Activated CD4-positive, alpha-beta T cell treated with anti-CD3 and anti-CD28 coated beads, Interleukin-2, amount 10 ng/mL, durations not matched to agents 24 days and 14 days (primary cell): ENCODE results near the gene CIITA. TPM values are rescaled to one million over a fixed set of nuclear protein-coding genes. Genes with fewer than 3 reads are reported as not detected.

Experiments used
- DNase-seq: peaks from one replicate; pipeline ENCODE4 v3.0.0; 2022
- H3K27ac Mint-ChIP-seq: one replicate; pipeline ENCODE4 v1.8.0; 2022; ENCODE audit warnings: mild to moderate bottlenecking, mixed read lengths
- H3K27me3 Mint-ChIP-seq: one replicate; pipeline ENCODE4 v1.8.0; 2022; ENCODE audit warnings: mixed read lengths
- H3K36me3 Mint-ChIP-seq: one replicate; pipeline ENCODE4 v1.8.0; 2022; ENCODE audit warnings: low read depth, mild to moderate bottlenecking, mixed read lengths
- H3K4me1 Mint-ChIP-seq: one replicate; pipeline ENCODE4 v1.8.0; 2021; ENCODE audit warnings: mixed read lengths
- H3K4me3 Mint-ChIP-seq: one replicate; pipeline ENCODE4 v1.8.0; 2022; ENCODE audit warnings: mild to moderate bottlenecking, moderate library complexity, mixed read lengths
- H3K9me3 Mint-ChIP-seq: one replicate; pipeline ENCODE4 v1.8.0; 2021; ENCODE audit warnings: mixed read lengths
- intact Hi-C: fragments of 100-400 bp; cut with micrococcal nuclease; formaldehyde crosslinking; loops from one replicate; pipeline ENCODE4 v1.15.1; 2023
- total RNA-seq: library from RNA; stranded (reverse); gene quantifications from 2 replicates; pipeline ENCODE4 v1.2.3, GENCODE V29; 2022

Gene CIITA
- total RNA-seq, 1 donor from 2014 or later: 5.0 TPM

GRCh38 chr16:10944249-10945064, 67.5 kb downstream of the CIITA start, which contains the start of gene CLEC16A:
Gene CLEC16A, plus strand, starts transcription at chr16:10944564. Its CDS starts 154 bp downstream, at chr16:10944718.
- Mint-ChIP-seq H3K4me3 (peak within 1 kb of the TSS; percentile 84), H3K27me3 (no peaks in the 10 kb centered on the region), H3K9me3 (no peaks in the 10 kb centered on the region), H3K27ac (peak within 1 kb of the TSS; percentile 79), H3K4me1 (peaks cover 56% of the 10 kb centered on the region), H3K36me3 (peaks cover 11% of the 10 kb centered on the region)
- intact Hi-C loops: loop anchor here (1.0 to 5.0 kb wide), 5 partner anchors 202 to 1138 kb away; partner anchors contain the start of genes GSPT1, NUBP1, RMI2 and TXNDC11
- DNase-seq: peak; percentile 99

- Mint-ChIP-seq H3K4me1 (peaks cover 54% of the 10 kb centered on the region), H3K27ac (peak overlapping the region; percentile 79), H3K4me3 (peak overlapping the region; percentile 84), H3K27me3 (no peaks in the 10 kb centered on the region), H3K36me3 (peaks cover 7% of the 10 kb centered on the region), H3K9me3 (no peaks in the 10 kb centered on the region)
- no peak for DNase-seq
- intact Hi-C loops: loop anchor here (2.0 kb wide), 1 partner anchor 202 kb away; the partner anchor contains the start of gene NUBP1
Measured at GRCh38 chr16:10945065-10945787, 68.2 kb downstream of the CIITA start.

- peak overlapping the region; percentile 84 for H3K4me3 Mint-ChIP-seq
- peaks cover 2% of the 10 kb centered on the region for H3K36me3 Mint-ChIP-seq
- H3K9me3 Mint-ChIP-seq: no peaks in the 10 kb centered on the region
- DNase-seq: no peak
- H3K27ac Mint-ChIP-seq: no peak overlapping the region
- no peaks in the 10 kb centered on the region for H3K27me3 Mint-ChIP-seq
- peaks cover 50% of the 10 kb centered on the region for H3K4me1 Mint-ChIP-seq
- intact Hi-C loops: no loop called here
Measured at GRCh38 chr16:10946308-10946707, 69.3 kb downstream of the CIITA start.

- Mint-ChIP-seq H3K27ac (no peak overlapping the region), H3K4me3 (no peak overlapping the region), H3K9me3 (no peaks in the 10 kb centered on the region), H3K27me3 (no peaks in the 10 kb centered on the region), H3K4me1 (peaks cover 51% of the 10 kb centered on the region), H3K36me3 (no peaks in the 10 kb centered on the region)
- no peak for DNase-seq
- intact Hi-C loops: no loop called here
Measured at GRCh38 chr16:10947211-10947787, 70.3 kb downstream of the CIITA start.

- Mint-ChIP-seq H3K9me3 (no peaks in the 10 kb centered on the region), H3K27me3 (no peaks in the 10 kb centered on the region), H3K36me3 (no peaks in the 10 kb centered on the region), H3K27ac (peak overlapping the region; percentile 64), H3K4me3 (peak overlapping the region; percentile 43), H3K4me1 (peaks cover 48% of the 10 kb centered on the region)
- peak; percentile 84 for DNase-seq
- intact Hi-C loops: no loop called here
Measured at GRCh38 chr16:10949424-10949970, 72.5 kb downstream of the CIITA start.

GRCh38 chr16:10950393-10950792, 73.4 kb downstream of the CIITA start:
- Mint-ChIP-seq H3K9me3 (no peaks in the 10 kb centered on the region), H3K4me3 (no peak overlapping the region), H3K27ac (no peak overlapping the region), H3K27me3 (no peaks in the 10 kb centered on the region), H3K4me1 (peaks cover 51% of the 10 kb centered on the region), H3K36me3 (peaks cover 1% of the 10 kb centered on the region)
- no peak for DNase-seq
- intact Hi-C loops: no loop called here

GRCh38 chr16:10951026-10951425, 74.0 kb downstream of the CIITA start:
- DNase-seq: no peak
- Mint-ChIP-seq H3K9me3 (no peaks in the 10 kb centered on the region), H3K27ac (no peak overlapping the region), H3K36me3 (peaks cover 1% of the 10 kb centered on the region), H3K4me3 (no peak overlapping the region), H3K4me1 (peaks cover 50% of the 10 kb centered on the region), H3K27me3 (no peaks in the 10 kb centered on the region)
- intact Hi-C loops: no loop called here

- DNase-seq: no peak
- peaks cover 46% of the 10 kb centered on the region for H3K4me1 Mint-ChIP-seq
- H3K27ac Mint-ChIP-seq: peak overlapping the region; percentile 32
- peaks cover 10% of the 10 kb centered on the region for H3K36me3 Mint-ChIP-seq
- H3K27me3 Mint-ChIP-seq: no peaks in the 10 kb centered on the region
- peak overlapping the region; percentile 42 for H3K4me3 Mint-ChIP-seq
- no peaks in the 10 kb centered on the region for H3K9me3 Mint-ChIP-seq
- intact Hi-C loops: loop anchor here (1.0 to 2.0 kb wide), 2 partner anchors 9 to 760 kb away; no protein-coding TSS in a partner anchor
Measured at GRCh38 chr16:10954903-10955302, 77.9 kb downstream of the CIITA start.

GRCh38 chr16:10957771-10958482, 80.9 kb downstream of the CIITA start:
- Mint-ChIP-seq H3K27ac (peak overlapping the region; percentile 60), H3K4me3 (peak overlapping the region; percentile 1), H3K4me1 (peaks cover 52% of the 10 kb centered on the region), H3K9me3 (no peaks in the 10 kb centered on the region), H3K36me3 (peaks cover 23% of the 10 kb centered on the region), H3K27me3 (no peaks in the 10 kb centered on the region)
- DNase-seq: no peak
- intact Hi-C loops: loop anchor here (1.0 kb wide), 1 partner anchor 7 kb away; no protein-coding TSS in a partner anchor

GRCh38 chr16:10959161-10959560, 82.2 kb downstream of the CIITA start:
- no peaks in the 10 kb centered on the region for H3K27me3 Mint-ChIP-seq
- no peak overlapping the region for H3K27ac Mint-ChIP-seq
- peaks cover 34% of the 10 kb centered on the region for H3K36me3 Mint-ChIP-seq
- H3K4me1 Mint-ChIP-seq: peaks cover 51% of the 10 kb centered on the region
- no peaks in the 10 kb centered on the region for H3K9me3 Mint-ChIP-seq
- H3K4me3 Mint-ChIP-seq: no peak overlapping the region
- no peak for DNase-seq
- intact Hi-C loops: no loop called here

- intact Hi-C loops: loop anchor here (10.0 kb wide), 1 partner anchor 624 kb away; the partner anchor contains the start of gene LITAF
- Mint-ChIP-seq H3K27ac (no peak overlapping the region), H3K4me1 (peaks cover 53% of the 10 kb centered on the region), H3K36me3 (peaks cover 40% of the 10 kb centered on the region), H3K27me3 (no peaks in the 10 kb centered on the region), H3K9me3 (no peaks in the 10 kb centered on the region), H3K4me3 (no peak overlapping the region)
- DNase-seq: no peak
Measured at GRCh38 chr16:10961231-10961630, 84.2 kb downstream of the CIITA start.

- H3K4me3 Mint-ChIP-seq: peak overlapping the region; percentile 74
- peaks cover 50% of the 10 kb centered on the region for H3K36me3 Mint-ChIP-seq
- peak overlapping the region; percentile 97 for H3K27ac Mint-ChIP-seq
- intact Hi-C loops: loop anchor here (1.0 to 10.0 kb wide), 10 partner anchors 10 to 750 kb away; partner anchors contain the start of gene LITAF
- no peaks in the 10 kb centered on the region for H3K27me3 Mint-ChIP-seq
- peaks cover 53% of the 10 kb centered on the region for H3K4me1 Mint-ChIP-seq
- no peaks in the 10 kb centered on the region for H3K9me3 Mint-ChIP-seq
- peak; percentile 95 for DNase-seq
Measured at GRCh38 chr16:10964039-10964890, 87.3 kb downstream of the CIITA start.
